ENCODE data around the gene NOTO.
A peak's percentile ranks its signal among the peaks of the same experiment; 100 is the strongest.
"Not testable (repeated sequence)": the region's sequence is repeated elsewhere in the genome, so short reads cannot be mapped to it uniquely, and the experiment has no call there.

NOTO gene

GRCh38 chr2:73202156-73203054 lies at the start of gene NOTO:
NOTO (plus strand) TSS chr2:73202574; CDS start chr2:73202667, 93 bp downstream.
- DNase-seq, result no peak

GRCh38 chr2:73156539-73157124 lies 45.7 kb upstream of the NOTO start:
- peak; percentile 61 for DNase-seq

GRCh38 chr2:73162856-73163391 lies 39.5 kb upstream of the NOTO start:
- DNase-seq, result no peak

- peak; percentile 82 for DNase-seq
Observed at GRCh38 chr2:73163483-73164367, 38.6 kb upstream of the NOTO start.

- not testable (repeated sequence) for DNase-seq
Observed at GRCh38 chr2:73165978-73166377, 36.4 kb upstream of the NOTO start.

GRCh38 chr2:73166813-73167212 lies 35.6 kb upstream of the NOTO start:
- not testable (repeated sequence) for DNase-seq

- DNase-seq, result not testable (repeated sequence)
Observed at GRCh38 chr2:73168348-73168747, 34.0 kb upstream of the NOTO start.

- not testable (repeated sequence) for DNase-seq
Observed at GRCh38 chr2:73170341-73170740, 32.0 kb upstream of the NOTO start.

- no peak for DNase-seq
Observed at GRCh38 chr2:73172963-73173362, 29.4 kb upstream of the NOTO start.

- no peak for DNase-seq
Observed at GRCh38 chr2:73173781-73174180, 28.6 kb upstream of the NOTO start.

- no peak for DNase-seq
Observed at GRCh38 chr2:73174244-73174643, 28.1 kb upstream of the NOTO start.

GRCh38 chr2:73174941-73175662 lies 27.3 kb upstream of the NOTO start:
- DNase-seq, result no peak

- DNase-seq, result no peak
Observed at GRCh38 chr2:73175663-73176204, 26.6 kb upstream of the NOTO start.

GRCh38 chr2:73176205-73176880 lies 26.0 kb upstream of the NOTO start:
- DNase-seq, result no peak

- DNase-seq, result peak; percentile 81
Observed at GRCh38 chr2:73176881-73177644, 25.3 kb upstream of the NOTO start.

GRCh38 chr2:73177645-73178255 lies 24.6 kb upstream of the NOTO start:
- no peak for DNase-seq

- DNase-seq, result no peak
Observed at GRCh38 chr2:73185965-73186364, 16.4 kb upstream of the NOTO start.

- no peak for DNase-seq
Observed at GRCh38 chr2:73187549-73187948, 14.8 kb upstream of the NOTO start.

- no peak for DNase-seq
Observed at GRCh38 chr2:73197579-73197978, 4.8 kb upstream of the NOTO start.

GRCh38 chr2:73200281-73200680 lies 2.1 kb upstream of the NOTO start:
- not testable (repeated sequence) for DNase-seq
